Stimulated activated naive CD8-positive, alpha-beta T cell treated with anti-CD3 and anti-CD28 coated beads, Interleukin-15, Interleukin-2, amounts not matched to agents 100 ng/mL and 50 ng/mL, for 24 hours (primary cell): ENCODE results near the gene SLC25A38.

Experiments used
- H3K27ac Mint-ChIP-seq: one replicate; pipeline ENCODE4 v1.8.0; 2021; ENCODE audit warnings: mild to moderate bottlenecking, mixed read lengths
- H3K27me3 Mint-ChIP-seq: one replicate; pipeline ENCODE4 v1.8.0; 2021; ENCODE audit warnings: mixed read lengths
- H3K36me3 Mint-ChIP-seq: one replicate; pipeline ENCODE4 v1.8.0; 2021; ENCODE audit warnings: low read depth, mixed read lengths
- H3K4me1 Mint-ChIP-seq: one replicate; pipeline ENCODE4 v1.8.0; 2021; ENCODE audit warnings: low read depth, mixed read lengths
- H3K4me3 Mint-ChIP-seq: one replicate; pipeline ENCODE4 v1.8.0; 2021; ENCODE audit warnings: mild to moderate bottlenecking, mixed read lengths
- H3K9me3 Mint-ChIP-seq: one replicate; pipeline ENCODE4 v1.8.0; 2021; ENCODE audit warnings: mixed read lengths

SLC25A38 gene

DNA sequence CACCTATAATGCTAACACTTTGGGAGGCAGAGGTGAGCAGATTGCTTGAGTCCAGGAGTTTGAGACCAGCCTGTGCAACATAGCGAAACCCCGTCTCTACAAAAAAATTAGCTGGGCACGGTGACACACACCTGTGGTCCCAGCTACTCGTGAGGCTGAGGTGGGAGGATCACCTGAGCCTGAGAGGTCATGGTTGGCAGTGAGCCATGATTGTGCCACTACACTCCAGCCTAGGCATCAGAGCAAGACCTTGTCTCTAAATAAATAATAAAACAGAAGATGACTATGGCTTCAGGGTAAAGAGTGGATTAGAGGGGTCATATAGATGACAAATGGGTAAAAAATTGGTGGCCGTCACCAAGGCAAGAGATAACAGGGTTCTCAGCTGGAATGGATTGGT, 3.1 kb downstream of the SLC25A38 start:
- Mint-ChIP-seq H3K4me3 (peak overlapping the region; percentile 38), H3K4me1 (peaks cover 65% of the 10 kb centered on the region), H3K36me3 (peaks cover 39% of the 10 kb centered on the region), H3K27me3 (no peaks in the 10 kb centered on the region), H3K27ac (peak overlapping the region; percentile 38), H3K9me3 (no peaks in the 10 kb centered on the region)

DNA sequence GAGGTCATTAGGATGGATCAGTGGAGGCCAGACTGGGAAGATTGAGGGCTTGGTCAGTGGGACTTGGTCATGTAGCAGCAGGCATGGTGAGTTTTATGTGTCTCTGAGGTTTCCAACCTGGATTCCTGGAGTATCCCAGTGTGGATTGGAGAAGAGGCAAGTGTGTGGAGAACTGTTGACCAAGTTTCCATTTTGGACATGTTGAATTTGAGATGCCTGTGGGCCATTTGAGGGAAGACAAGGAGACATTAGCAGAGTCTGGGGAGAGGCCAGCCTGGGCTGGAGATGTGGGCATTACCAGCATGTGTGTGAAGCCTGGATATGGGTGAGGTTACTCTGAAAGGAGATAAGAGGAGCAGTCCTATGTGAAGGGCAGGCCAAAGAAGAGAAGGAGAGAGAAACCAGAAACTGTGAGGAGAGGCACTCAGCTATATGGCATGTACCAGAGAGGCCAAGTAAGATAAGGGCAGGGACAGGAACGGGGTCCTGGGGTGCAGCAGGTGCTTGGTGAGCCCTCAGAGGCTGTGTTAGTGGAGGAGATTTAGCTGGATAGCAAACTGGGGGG, 4.3 kb downstream of the SLC25A38 start:
- no peaks in the 10 kb centered on the region for H3K27me3 Mint-ChIP-seq
- H3K4me1 Mint-ChIP-seq, result peaks cover 61% of the 10 kb centered on the region
- peak overlapping the region; percentile 38 for H3K27ac Mint-ChIP-seq
- no peak overlapping the region for H3K4me3 Mint-ChIP-seq
- H3K36me3 Mint-ChIP-seq, result peaks cover 48% of the 10 kb centered on the region
- no peaks in the 10 kb centered on the region for H3K9me3 Mint-ChIP-seq

DNA sequence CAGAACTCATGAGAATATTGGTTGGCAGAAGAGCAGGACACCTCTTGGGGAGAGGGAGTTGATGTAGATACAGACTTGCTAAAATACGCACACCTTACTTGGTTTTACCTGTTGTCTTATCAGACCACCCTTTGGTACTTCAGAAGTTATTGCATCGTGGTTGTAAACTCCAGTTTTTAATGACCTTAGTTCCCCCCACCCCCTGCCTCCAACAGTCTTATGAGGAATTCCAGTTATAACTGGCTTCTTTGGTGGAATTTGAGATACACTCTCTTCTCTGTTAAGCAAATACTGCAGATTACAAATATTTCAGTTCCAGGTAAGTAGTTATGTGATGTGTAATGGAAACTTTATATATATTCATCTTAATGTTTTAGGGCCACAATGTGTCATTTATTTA, 5.0 kb downstream of the SLC25A38 start:
- Mint-ChIP-seq H3K27me3 (no peaks in the 10 kb centered on the region), H3K27ac (peak overlapping the region; percentile 38), H3K36me3 (peaks cover 54% of the 10 kb centered on the region), H3K4me3 (no peak overlapping the region), H3K9me3 (no peaks in the 10 kb centered on the region), H3K4me1 (peaks cover 55% of the 10 kb centered on the region)

- Mint-ChIP-seq H3K27me3 (no peaks in the 10 kb centered on the region), H3K4me1 (peaks cover 55% of the 10 kb centered on the region), H3K36me3 (peaks cover 60% of the 10 kb centered on the region), H3K27ac (peak overlapping the region; percentile 46), H3K4me3 (peak overlapping the region; percentile 50), H3K9me3 (no peaks in the 10 kb centered on the region)
Observed at GRCh38 chr3:39388741-39389248, 5.6 kb downstream of the SLC25A38 start.

DNA sequence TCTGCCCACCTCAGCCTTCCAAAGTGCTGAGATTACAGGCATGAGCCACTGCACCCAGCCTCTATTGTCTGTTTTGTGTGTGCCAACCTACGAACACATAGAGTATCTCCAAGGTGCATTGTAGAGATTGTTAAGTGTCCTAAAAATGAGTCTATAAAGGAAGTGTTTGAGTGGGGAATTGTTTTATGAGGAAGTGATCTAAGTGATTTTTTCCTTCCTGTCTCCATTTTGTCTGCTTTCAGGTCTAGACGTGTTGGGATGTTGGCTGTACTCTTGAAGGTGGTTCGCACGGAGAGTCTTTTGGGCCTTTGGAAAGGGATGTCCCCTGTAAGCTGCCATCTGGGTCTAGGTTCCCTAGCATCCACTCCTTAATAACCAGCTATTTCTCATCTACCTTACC, 7.0 kb downstream of the SLC25A38 start:
- peaks cover 71% of the 10 kb centered on the region for H3K36me3 Mint-ChIP-seq
- no peaks in the 10 kb centered on the region for H3K27me3 Mint-ChIP-seq
- H3K27ac Mint-ChIP-seq, result peak overlapping the region; percentile 10
- peaks cover 46% of the 10 kb centered on the region for H3K4me1 Mint-ChIP-seq
- no peaks in the 10 kb centered on the region for H3K9me3 Mint-ChIP-seq
- H3K4me3 Mint-ChIP-seq, result no peak overlapping the region

DNA sequence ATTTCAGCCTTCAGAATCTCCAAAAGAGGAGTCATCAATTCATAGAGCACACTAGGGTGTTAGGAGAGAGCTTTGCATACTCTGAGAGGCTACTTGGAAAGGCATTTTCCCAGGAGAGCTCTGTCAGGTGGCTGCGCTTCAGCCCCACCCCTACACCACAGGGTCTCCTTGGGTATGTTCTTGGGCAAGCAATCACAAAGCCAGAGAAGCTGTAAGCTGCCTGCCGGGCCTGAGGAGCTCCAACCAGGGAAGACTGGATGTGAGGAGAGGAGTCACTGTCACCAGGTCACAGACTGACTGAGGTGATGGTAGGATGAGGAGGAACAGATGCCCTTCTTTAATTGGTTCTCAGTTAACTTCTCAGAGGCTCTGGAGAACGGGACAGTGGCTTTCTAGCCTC, 13.5 kb downstream of the SLC25A38 start:
- H3K27me3 Mint-ChIP-seq, result no peaks in the 10 kb centered on the region
- H3K4me1 Mint-ChIP-seq, result peaks cover 2% of the 10 kb centered on the region
- H3K4me3 Mint-ChIP-seq, result no peak overlapping the region
- peaks cover 86% of the 10 kb centered on the region for H3K36me3 Mint-ChIP-seq
- H3K27ac Mint-ChIP-seq, result no peak overlapping the region
- H3K9me3 Mint-ChIP-seq, result no peaks in the 10 kb centered on the region

GRCh38 chr3:39398700-39399099, 15.5 kb downstream of the SLC25A38 start:
- H3K36me3 Mint-ChIP-seq, result peaks cover 71% of the 10 kb centered on the region
- no peaks in the 10 kb centered on the region for H3K9me3 Mint-ChIP-seq
- peaks cover 9% of the 10 kb centered on the region for H3K4me1 Mint-ChIP-seq
- no peak overlapping the region for H3K4me3 Mint-ChIP-seq
- H3K27me3 Mint-ChIP-seq, result no peaks in the 10 kb centered on the region
- H3K27ac Mint-ChIP-seq, result no peak overlapping the region

GRCh38 chr3:39401983-39402382, 18.8 kb downstream of the SLC25A38 start:
- Mint-ChIP-seq H3K4me3 (no peak overlapping the region), H3K9me3 (no peaks in the 10 kb centered on the region), H3K36me3 (peaks cover 49% of the 10 kb centered on the region), H3K4me1 (peaks cover 21% of the 10 kb centered on the region), H3K27ac (no peak overlapping the region), H3K27me3 (no peaks in the 10 kb centered on the region)

DNA sequence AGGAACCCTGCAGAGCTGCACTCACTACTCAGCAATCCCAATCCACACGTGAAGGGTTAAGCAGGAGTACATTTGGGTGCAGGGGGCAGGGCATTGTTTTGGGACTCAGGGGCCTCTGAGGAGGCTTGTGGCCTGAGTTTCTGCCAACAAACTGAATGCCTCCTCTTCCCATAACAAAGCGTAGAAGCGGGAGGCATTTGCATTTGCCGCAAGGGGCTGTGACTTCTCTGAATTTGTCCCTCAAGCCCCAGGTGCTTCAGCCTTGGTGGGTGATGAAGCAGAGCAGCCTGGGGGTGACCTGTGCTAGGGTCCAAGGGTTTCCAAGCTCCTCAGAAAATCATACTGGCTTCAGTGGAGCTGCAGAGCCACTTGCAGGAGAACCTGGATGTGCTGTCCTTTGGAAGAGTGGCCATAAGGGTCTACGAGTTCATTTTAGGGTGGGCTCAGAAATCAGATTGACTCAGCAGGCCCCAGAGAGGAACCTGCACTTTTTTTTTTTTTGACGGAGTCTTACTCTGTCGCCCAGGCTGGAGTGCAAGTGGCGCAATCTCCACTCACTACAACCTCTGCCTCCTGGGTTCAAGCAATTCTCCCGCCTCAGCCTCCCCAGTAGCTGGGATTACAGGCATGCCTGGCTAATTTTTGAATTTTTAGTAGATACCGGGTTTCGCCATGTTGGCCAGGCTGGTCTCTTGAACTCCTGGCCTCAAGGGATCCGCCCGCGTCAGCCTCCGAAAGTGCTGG, 21.9 kb downstream of the SLC25A38 start:
- no peaks in the 10 kb centered on the region for H3K27me3 Mint-ChIP-seq
- H3K36me3 Mint-ChIP-seq, result peaks cover 54% of the 10 kb centered on the region
- H3K4me3 Mint-ChIP-seq, result peak overlapping the region; percentile 92
- H3K27ac Mint-ChIP-seq, result peak overlapping the region; percentile 100
- peaks cover 50% of the 10 kb centered on the region for H3K4me1 Mint-ChIP-seq
- H3K9me3 Mint-ChIP-seq, result no peaks in the 10 kb centered on the region

DNA sequence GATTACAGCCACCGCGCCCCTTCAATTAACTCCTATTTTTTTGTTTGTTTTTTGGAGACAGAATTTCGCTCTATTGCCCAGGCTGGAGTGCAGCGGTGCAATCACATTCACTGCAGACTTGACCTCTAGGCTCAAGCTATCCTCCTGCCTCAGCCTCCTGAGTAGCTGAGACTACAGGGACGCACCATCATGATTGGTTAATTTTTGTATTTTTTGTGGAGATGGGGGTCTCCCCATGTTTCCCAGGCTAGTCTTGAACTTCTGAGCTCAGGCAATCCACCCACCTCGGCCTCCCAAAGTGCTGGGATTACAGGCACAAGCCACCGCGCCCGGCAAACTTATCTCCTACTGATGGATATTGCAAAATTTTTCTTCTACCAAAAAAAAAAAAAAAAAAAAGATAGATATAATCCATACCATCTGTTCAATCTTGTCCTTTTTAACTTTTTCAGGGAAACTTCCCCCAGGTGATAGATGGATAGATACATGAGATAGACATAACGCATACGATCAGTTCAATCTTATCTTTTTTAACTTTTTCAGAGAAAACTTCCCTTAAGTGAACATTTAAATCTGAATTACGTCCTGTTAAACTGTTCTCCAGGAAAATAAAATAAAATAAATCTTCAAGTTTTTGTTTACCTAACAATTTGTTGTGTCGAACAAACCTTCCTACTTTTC, 22.7 kb downstream of the SLC25A38 start:
- Mint-ChIP-seq H3K36me3 (peaks cover 55% of the 10 kb centered on the region), H3K4me3 (peak overlapping the region; percentile 92), H3K27me3 (no peaks in the 10 kb centered on the region), H3K4me1 (peaks cover 57% of the 10 kb centered on the region), H3K9me3 (no peaks in the 10 kb centered on the region), H3K27ac (peak overlapping the region; percentile 100)

DNA sequence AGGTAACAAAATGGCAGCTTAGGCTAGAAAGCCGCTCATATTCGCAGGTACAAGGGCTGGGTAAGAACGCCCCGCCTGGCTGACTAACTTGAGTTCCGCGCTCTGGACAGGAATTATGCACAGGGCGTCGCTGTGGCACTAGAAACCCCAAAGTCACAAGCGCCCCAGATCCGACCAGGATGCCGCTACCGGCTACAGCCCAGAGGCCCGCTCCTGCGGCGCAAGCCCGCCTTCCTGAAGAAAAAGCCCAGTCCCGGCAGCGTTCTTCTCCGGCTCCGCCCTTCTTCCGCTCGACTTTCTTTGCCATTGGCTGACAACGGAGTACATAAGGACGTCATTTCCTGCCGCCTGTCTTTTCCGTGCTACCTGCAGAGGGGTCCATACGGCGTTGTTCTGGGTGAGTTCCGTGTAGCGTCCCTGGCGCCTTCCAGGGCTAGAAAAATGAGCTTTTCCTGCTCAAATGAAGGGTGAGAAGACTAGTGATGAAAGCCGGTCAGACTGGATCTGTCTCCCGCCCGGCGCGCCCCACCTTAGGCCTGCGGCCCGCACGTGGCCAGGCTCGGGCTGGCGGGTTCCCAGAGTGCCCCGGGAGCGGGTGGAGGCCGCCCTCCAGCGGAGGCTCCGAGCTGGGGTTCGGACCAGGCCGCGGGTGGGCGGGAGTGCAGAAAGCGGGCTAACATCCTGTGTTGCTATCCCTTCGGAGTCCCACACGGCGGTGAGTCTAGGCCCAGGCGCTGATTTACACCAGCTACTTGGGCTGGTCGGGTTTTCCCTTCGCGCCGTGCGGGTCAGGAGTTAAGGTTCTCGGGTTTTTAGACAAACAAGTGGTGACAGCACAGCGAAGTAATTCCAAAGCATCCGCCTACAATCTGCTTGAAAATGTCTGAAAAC, 23.4 kb downstream of the SLC25A38 start, which contains the start of gene RPSA:
Gene RPSA (plus strand): TSS at position 353 of the 891 bp plus-strand sequence. CDS start 934 bp downstream, outside the sequence.
- Mint-ChIP-seq H3K36me3 (peaks cover 55% of the 10 kb centered on the region), H3K27me3 (no peaks in the 10 kb centered on the region), H3K27ac (peak within 1 kb of the TSS; percentile 100), H3K4me1 (peaks cover 64% of the 10 kb centered on the region), H3K4me3 (peak within 1 kb of the TSS; percentile 92), H3K9me3 (no peaks in the 10 kb centered on the region)

DNA sequence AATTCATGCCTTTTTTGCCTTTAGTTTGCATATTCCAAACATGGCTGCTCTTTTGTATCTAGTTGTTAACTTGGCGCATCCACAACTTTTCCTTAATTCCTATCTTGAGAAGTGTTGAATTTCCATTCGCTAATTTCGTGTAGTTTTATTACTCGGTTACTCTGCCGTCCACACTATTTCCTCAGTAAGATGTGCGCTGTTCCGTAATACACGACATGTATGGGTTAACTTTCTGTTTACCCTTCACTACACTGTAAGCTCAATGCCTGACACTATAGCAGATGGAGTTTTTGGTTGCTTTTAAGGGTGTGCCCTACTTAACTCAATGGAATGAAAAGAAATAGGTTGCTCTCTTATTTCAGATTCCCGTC, 24.1 kb downstream of the SLC25A38 start:
- Mint-ChIP-seq H3K4me3 (peak overlapping the region; percentile 92), H3K27me3 (no peaks in the 10 kb centered on the region), H3K36me3 (peaks cover 58% of the 10 kb centered on the region), H3K27ac (peak overlapping the region; percentile 100), H3K4me1 (peaks cover 64% of the 10 kb centered on the region), H3K9me3 (no peaks in the 10 kb centered on the region)

DNA sequence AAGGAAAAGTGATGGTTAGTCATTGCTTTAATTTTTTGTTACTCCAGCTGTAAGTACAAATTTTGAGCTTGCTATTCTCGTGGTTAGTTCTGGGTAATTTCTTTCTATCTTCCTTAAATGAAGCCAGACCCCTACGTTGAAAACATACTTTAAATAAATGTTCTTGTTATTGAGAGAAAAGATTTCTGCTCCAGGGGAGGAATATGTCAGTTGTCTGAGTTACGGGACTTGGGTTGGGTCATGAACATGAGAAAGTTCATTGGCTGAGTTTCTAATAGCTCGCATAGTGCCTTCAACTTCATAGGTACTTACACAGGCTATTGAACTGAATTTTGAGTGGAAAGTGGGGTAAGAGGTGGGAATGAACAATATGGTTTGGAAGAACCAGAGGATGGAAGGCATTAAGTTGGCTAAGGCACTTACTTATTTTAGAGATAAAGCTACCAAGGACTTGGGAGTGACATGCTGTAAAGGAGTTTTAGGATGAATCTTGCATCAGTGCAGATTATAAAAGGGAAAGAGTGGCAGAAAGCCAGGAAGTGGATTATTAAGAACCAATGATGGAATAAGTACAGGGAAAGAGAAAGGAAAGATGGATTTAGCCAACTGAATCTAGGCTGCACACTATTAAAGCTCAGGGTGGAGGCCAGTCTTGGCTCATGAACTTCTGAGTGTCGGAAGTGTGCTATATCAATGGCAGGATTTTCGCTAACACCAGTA, 24.8 kb downstream of the SLC25A38 start:
- H3K4me1 Mint-ChIP-seq, result peaks cover 69% of the 10 kb centered on the region
- peak overlapping the region; percentile 92 for H3K4me3 Mint-ChIP-seq
- peak overlapping the region; percentile 100 for H3K27ac Mint-ChIP-seq
- no peaks in the 10 kb centered on the region for H3K27me3 Mint-ChIP-seq
- peaks cover 65% of the 10 kb centered on the region for H3K36me3 Mint-ChIP-seq
- H3K9me3 Mint-ChIP-seq, result no peaks in the 10 kb centered on the region
